GM19099 (cell line): Measurements from ENCODE around the gene NOM1.

Source experiments
- POLR2A ChIP-seq: IDR thresholded peaks from 3 replicates; pipeline ENCODE4 v1.6.1; 2011; ENCODE audit warnings: low read depth; ENCODE audit not compliant: insufficient read length; ENCODE audit errors: extremely low read depth

NOM1 gene

GRCh38 chr7:156998988-156999957 is 49.8 kb downstream of the NOM1 start:
- no peak for TF ChIP-seq POLR2A

- no peak for TF ChIP-seq POLR2A
Observed at GRCh38 chr7:156999958-157000726, 50.6 kb downstream of the NOM1 start.

- no peak for TF ChIP-seq POLR2A
Observed at GRCh38 chr7:157000741-157001653, 51.5 kb downstream of the NOM1 start.

- TF ChIP-seq POLR2A = no peak
Observed at GRCh38 chr7:157001920-157002818, 52.7 kb downstream of the NOM1 start.

- TF ChIP-seq POLR2A = no peak
Observed at GRCh38 chr7:157002819-157003421, 53.4 kb downstream of the NOM1 start.

- TF ChIP-seq POLR2A = no peak
Observed at GRCh38 chr7:157003445-157003755, 53.9 kb downstream of the NOM1 start.

GRCh38 chr7:157003756-157004520 is 54.4 kb downstream of the NOM1 start:
- no peak for TF ChIP-seq POLR2A

GRCh38 chr7:157004521-157005455 is 55.3 kb downstream of the NOM1 start:
- no peak for TF ChIP-seq POLR2A

- no peak for TF ChIP-seq POLR2A
Observed at GRCh38 chr7:157005456-157006204, 56.1 kb downstream of the NOM1 start.

- TF ChIP-seq POLR2A = no peak
Observed at GRCh38 chr7:157006205-157006747, 56.8 kb downstream of the NOM1 start.
